Upper lobe of left lung (tissue), 6 donors: Measurements from ENCODE around the gene EFNA5. TPM values are rescaled to one million over a fixed set of nuclear protein-coding genes. Genes with fewer than 3 reads are reported as not detected.

Experiments used
- ATAC-seq, 2 donors: fragments of 200-7000 bp; cut with Tn5 transposase; one replicate each; pipeline ENCODE4 v1.9.1; 2022; ENCODE audit warnings: mild to moderate bottlenecking in 2 of 2, moderate library complexity in 2 of 2; ENCODE audit not compliant: low FRiP score in 2 of 2
- DNase-seq, 2 donors: peaks; one replicate each; pipeline ENCODE4 v3.0.0-alpha.2; 2019 to 2020
- H3K27ac ChIP-seq, 4 donors: fragments of 200-600 bp; sonication (generic); one replicate each; pipeline ENCODE4 v1.5.1; 2016 to 2019
- H3K27me3 ChIP-seq, 4 donors: fragments of 200-600 bp; sonication (generic); one replicate each; pipeline ENCODE4 v1.5.1; 2017 to 2019
- H3K36me3 ChIP-seq, 4 donors: fragments of 200-600 bp; sonication (generic); one replicate each; pipeline ENCODE4 v1.5.1; 2016 to 2019
- H3K4me1 ChIP-seq, 4 donors: fragments of 200-600 bp; sonication (generic); one replicate each; pipeline ENCODE4 v1.5.1; 2018 to 2019
- H3K4me3 ChIP-seq, 4 donors: fragments of 200-600 bp; sonication (generic); one replicate each; pipeline ENCODE4 v1.5.1; 2017 to 2019; ENCODE audit warnings: mild to moderate bottlenecking in 2 of 4, moderate library complexity in 1 of 4
- H3K9me3 ChIP-seq, 4 donors: fragments of 200-600 bp; sonication (generic); one replicate each; pipeline ENCODE4 v1.5.1; 2018 to 2019
- CTCF ChIP-seq, 6 experiments: fragments of 450-650 bp in 4 of 6; fragments of 200-600 bp in 2 of 6; sonication (generic) in 2 of 6; IDR thresholded peaks; one replicate each; pipeline ENCODE4 v1.5.1; 2016 to 2019; ENCODE audit warnings: antibody characterized with exemption in 6 of 6
- EP300 ChIP-seq, 4 donors: sonication (generic); formaldehyde crosslinking; IDR thresholded peaks; one replicate each; pipeline ENCODE4 v1.5.1; 2017; ENCODE audit warnings: antibody characterized with exemption in 4 of 4, control low read depth in 2 of 4
- POLR2A ChIP-seq, 4 donors: fragments of 450-650 bp; IDR thresholded peaks; one replicate each; pipeline ENCODE4 v1.5.1; 2016 to 2017; ENCODE audit warnings: antibody characterized with exemption in 4 of 4, mild to moderate bottlenecking in 2 of 4
- POLR2AphosphoS5 ChIP-seq, 2 donors: sonication (generic); formaldehyde crosslinking; IDR thresholded peaks; one replicate each; pipeline ENCODE4 v1.5.1; 2017; ENCODE audit warnings: antibody characterized with exemption in 2 of 2
- WGBS, 2 donors: methylation state at CpG; one replicate each; pipeline ENCODE4 v1.1.5; 2017 to 2018; 5-methylcytosine and 5-hydroxymethylcytosine counted together
- total RNA-seq, 6 donors: library from RNA; depleted of rRNA in 4 of 6; stranded (reverse); fragments of >200 nt in 4 of 6; gene quantifications; one replicate each; pipeline versions ENCODE4 v1.1.0 to v1.2.1, GENCODE V29; 2016 to 2021
- donor health status: DM: no; HTN: no; CAD: no; lungs with moderate emphysema.
- donor health status: DM: no; HTN: yes; CAD: no; lungs with severe emphysema.

Gene EFNA5
- total RNA-seq, 6 donors from 2014 or later, result 4.1 to 41.9 (median 7.3) TPM

- Histone ChIP-seq H3K27me3 (no peaks in the 10 kb centered on the region), H3K4me1 (no peaks in the 10 kb centered on the region), H3K27ac (no peak overlapping the region), H3K9me3 (no peaks in the 10 kb centered on the region), H3K4me3 (no peak overlapping the region), H3K36me3 (no peaks in the 10 kb centered on the region)
- TF ChIP-seq CTCF (IDR thresholded peaks at IDR 0.05), result no peak
- no peak for TF ChIP-seq EP300 (IDR thresholded peaks at IDR 0.05)
- TF ChIP-seq POLR2A (IDR thresholded peaks at IDR 0.05), result no peak
- no peak for TF ChIP-seq POLR2AphosphoS5 (IDR thresholded peaks at IDR 0.05)
- ATAC-seq, result no peak
- WGBS, 2 donors, result 83 to 96% methylated on average over 2 of the region's 2 CpGs
- no peak for DNase-seq
Observed at GRCh38 chr5:107364443-107365319, 306.1 kb downstream of the EFNA5 start.

- ATAC-seq, result no peak
- no peak for DNase-seq
- Histone ChIP-seq H3K36me3 (no peaks in the 10 kb centered on the region), H3K9me3 (no peaks in the 10 kb centered on the region), H3K4me3 (no peak overlapping the region), H3K27me3 (no peaks in the 10 kb centered on the region), H3K27ac (no peak overlapping the region), H3K4me1 (no peaks in the 10 kb centered on the region)
- TF ChIP-seq CTCF (IDR thresholded peaks at IDR 0.05), result no peak
- no peak for TF ChIP-seq EP300 (IDR thresholded peaks at IDR 0.05)
- no peak for TF ChIP-seq POLR2AphosphoS5 (IDR thresholded peaks at IDR 0.05)
- TF ChIP-seq POLR2A (IDR thresholded peaks at IDR 0.05), result no peak
- 80 to 84% methylated on average over 3 of the region's 3 CpGs for WGBS, 2 donors
Observed at GRCh38 chr5:107363768-107364167, 307.0 kb downstream of the EFNA5 start.

- no peaks in the 10 kb centered on the region for H3K4me1 ChIP-seq
- peak; percentile 69 to 80 for ATAC-seq
- no peak overlapping the region for H3K4me3 ChIP-seq
- no peaks in the 10 kb centered on the region for H3K9me3 ChIP-seq
- TF ChIP-seq EP300 (IDR thresholded peaks at IDR 0.05) (peak in 1 of 4 donors; percentile 56), POLR2A (IDR thresholded peaks at IDR 0.05) (no peak), POLR2AphosphoS5 (IDR thresholded peaks at IDR 0.05) (peak in 1 of 2 donors; percentile 75), CTCF (IDR thresholded peaks at IDR 0.05) (no peak)
- WGBS, 2 donors, result 42 to 56% methylated on average over 4 of the region's 4 CpGs
- H3K27me3 ChIP-seq, result no peaks in the 10 kb centered on the region
- no peak overlapping the region for H3K27ac ChIP-seq
- H3K36me3 ChIP-seq, result no peaks in the 10 kb centered on the region
- DNase-seq, result peak in 1 of 2 donors; percentile 70
Observed at GRCh38 chr5:107361945-107362344, 308.8 kb downstream of the EFNA5 start.

GRCh38 chr5:107359916-107360234, 310.9 kb downstream of the EFNA5 start:
- H3K27ac ChIP-seq, result no peak overlapping the region
- H3K4me1 ChIP-seq, result no peaks in the 10 kb centered on the region
- TF ChIP-seq EP300 (IDR thresholded peaks at IDR 0.05), result no peak
- no peak for TF ChIP-seq CTCF (IDR thresholded peaks at IDR 0.05)
- no peak for TF ChIP-seq POLR2A (IDR thresholded peaks at IDR 0.05)
- TF ChIP-seq POLR2AphosphoS5 (IDR thresholded peaks at IDR 0.05), result no peak
- H3K9me3 ChIP-seq, result no peaks in the 10 kb centered on the region
- H3K27me3 ChIP-seq, result no peaks in the 10 kb centered on the region
- no peak overlapping the region for H3K4me3 ChIP-seq
- ATAC-seq (no peak), DNase-seq (no peak)
- 53 to 67% methylated on average over 2 of the region's 2 CpGs for WGBS, 2 donors
- H3K36me3 ChIP-seq, result no peaks in the 10 kb centered on the region
